Gastrocnemius medialis (tissue), 4 donors: ENCODE results near the gene VSTM2L.

ENCODE experiments used
- POLR2A ChIP-seq, 2 donors: fragments of 450-650 bp; IDR thresholded peaks; one replicate each; pipeline ENCODE4 v1.6.1; 2017; ENCODE audit warnings: antibody characterized with exemption in 2 of 2, mild to moderate bottlenecking in 2 of 2, moderate library complexity in 2 of 2
- TF ChIP-seq, protein P1 (sequence below), 5 experiments: fragments of 450-650 bp in 3 of 5; fragments of 200-600 bp in 2 of 5; sonication (generic) in 2 of 5; IDR thresholded peaks in 4 of 5; conservative IDR thresholded peaks in 1 of 5; 1 replicate in 4 of 5; 2 replicates in 1 of 5; pipeline ENCODE4 v1.5.1; 2016 to 2019; ENCODE audit warnings: antibody characterized with exemption in 5 of 5, mild to moderate bottlenecking in 3 of 5, moderate library complexity in 3 of 5

GRCh38 chr20:37876863-37877262, 26.1 kb upstream of the VSTM2L start:
- TF ChIP-seq, protein P1, sequence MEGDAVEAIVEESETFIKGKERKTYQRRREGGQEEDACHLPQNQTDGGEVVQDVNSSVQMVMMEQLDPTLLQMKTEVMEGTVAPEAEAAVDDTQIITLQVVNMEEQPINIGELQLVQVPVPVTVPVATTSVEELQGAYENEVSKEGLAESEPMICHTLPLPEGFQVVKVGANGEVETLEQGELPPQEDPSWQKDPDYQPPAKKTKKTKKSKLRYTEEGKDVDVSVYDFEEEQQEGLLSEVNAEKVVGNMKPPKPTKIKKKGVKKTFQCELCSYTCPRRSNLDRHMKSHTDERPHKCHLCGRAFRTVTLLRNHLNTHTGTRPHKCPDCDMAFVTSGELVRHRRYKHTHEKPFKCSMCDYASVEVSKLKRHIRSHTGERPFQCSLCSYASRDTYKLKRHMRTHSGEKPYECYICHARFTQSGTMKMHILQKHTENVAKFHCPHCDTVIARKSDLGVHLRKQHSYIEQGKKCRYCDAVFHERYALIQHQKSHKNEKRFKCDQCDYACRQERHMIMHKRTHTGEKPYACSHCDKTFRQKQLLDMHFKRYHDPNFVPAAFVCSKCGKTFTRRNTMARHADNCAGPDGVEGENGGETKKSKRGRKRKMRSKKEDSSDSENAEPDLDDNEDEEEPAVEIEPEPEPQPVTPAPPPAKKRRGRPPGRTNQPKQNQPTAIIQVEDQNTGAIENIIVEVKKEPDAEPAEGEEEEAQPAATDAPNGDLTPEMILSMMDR (IDR thresholded peaks at IDR 0.05 in 4 of 5, conservative IDR thresholded peaks at IDR 0.05 in 1 of 5) = no peak
- TF ChIP-seq POLR2A (IDR thresholded peaks at IDR 0.05) = no peak
